Neural progenitor cell (in vitro differentiated cells): Measurements from ENCODE around the gene CXCL1.

Source experiments
- CTCF ChIP-seq: fragments of 200-600 bp; sonication (generic); IDR thresholded peaks from 2 replicates; pipeline ENCODE4 v1.5.1; 2017; ENCODE audit warnings: antibody characterized with exemption, mild to moderate bottlenecking
- EZH2 ChIP-seq: fragments of 200-600 bp; sonication (generic); IDR thresholded peaks from 2 replicates; pipeline ENCODE4 v1.6.1; 2017; ENCODE audit warnings: antibody characterized with exemption, mild to moderate bottlenecking, moderate library complexity
- EZH2phosphoT487 ChIP-seq: fragments of 200-600 bp; sonication (generic); IDR thresholded peaks from 2 replicates; pipeline ENCODE4 v1.6.1; 2017; ENCODE audit warnings: antibody characterized with exemption

GRCh38 chr4:73892966-73893365, 23.8 kb downstream of the CXCL1 start:
- no peak for TF ChIP-seq CTCF
- no peak for TF ChIP-seq EZH2phosphoT487
- TF ChIP-seq EZH2, result no peak
